OCI-LY1 (cell line): ENCODE measurements around the gene TYRO3.
"Not testable (repeated sequence)": the region's sequence is repeated elsewhere in the genome, so short reads cannot be mapped to it uniquely, and the experiment has no call there.

Experiments used
- H2AFZ ChIP-seq: fragments of 200-600 bp; sonication (generic), shearing (Covaris generic); 2 replicates; pipeline ENCODE4 v1.6.0; 2014; ENCODE audit warnings: antibody characterized with exemption, mild to moderate bottlenecking, low read length
- H3F3A ChIP-seq: fragments of 200-600 bp; sonication (generic), shearing (Covaris generic); 2 replicates; pipeline ENCODE4 v1.6.0; 2014; ENCODE audit warnings: mild to moderate bottlenecking, antibody characterized with exemption, low read length, moderate library complexity; ENCODE audit not compliant: insufficient read depth
- H3K27ac ChIP-seq: fragments of 200-600 bp; sonication (generic); 2 replicates; pipeline ENCODE4 v1.5.1; 2014; ENCODE audit warnings: low read length, mixed run types, mild to moderate bottlenecking, low read depth; ENCODE audit not compliant: poor library complexity, severe bottlenecking
- H3K27me3 ChIP-seq: fragments of 200-600 bp; sonication (generic); 2 replicates; pipeline ENCODE4 v1.6.0; 2014; ENCODE audit warnings: antibody characterized with exemption, mild to moderate bottlenecking, low read length, moderate library complexity; ENCODE audit not compliant: insufficient read depth
- H3K36me3 ChIP-seq: fragments of 200-600 bp; sonication (generic); 2 replicates; pipeline ENCODE4 v1.6.1; 2014; ENCODE audit warnings: mild to moderate bottlenecking, antibody characterized with exemption, low read length, moderate library complexity, mixed read lengths; ENCODE audit not compliant: insufficient read depth
- H3K4me1 ChIP-seq: fragments of 200-600 bp; sonication (generic); 2 replicates; pipeline ENCODE4 v1.5.1; 2014; ENCODE audit warnings: mild to moderate bottlenecking, low read length, moderate library complexity; ENCODE audit not compliant: insufficient read depth, severe bottlenecking
- H3K4me2 ChIP-seq: fragments of 200-600 bp; sonication (generic), shearing (Covaris generic); 2 replicates; pipeline ENCODE4 v1.6.1; 2014; ENCODE audit warnings: low read length
- H3K4me3 ChIP-seq: fragments of 200-600 bp; sonication (generic); 2 replicates; pipeline ENCODE4 v1.5.1; 2014; ENCODE audit warnings: low read length, low read depth, mild to moderate bottlenecking, mixed read lengths; ENCODE audit not compliant: poor library complexity, severe bottlenecking
- H3K79me2 ChIP-seq: fragments of 200-600 bp; shearing (Covaris generic); 2 replicates; pipeline ENCODE4 v1.6.1; 2016; ENCODE audit warnings: mixed run types, low read length, mixed read lengths; ENCODE audit not compliant: insufficient read depth
- H3K9ac ChIP-seq: fragments of 200-600 bp; sonication (generic), shearing (Covaris generic); 2 replicates; pipeline ENCODE4 v1.6.1; 2014; ENCODE audit warnings: mild to moderate bottlenecking, low read length, mixed read lengths
- H3K9me2 ChIP-seq: fragments of 200-600 bp; sonication (generic), shearing (Covaris generic); 2 replicates; pipeline ENCODE4 v1.6.1; 2014; ENCODE audit warnings: low read depth, mild to moderate bottlenecking, low read length, mixed read lengths
- H3K9me3 ChIP-seq: fragments of 200-600 bp; shearing (Covaris generic); 2 replicates; pipeline ENCODE4 v1.6.1; 2014; ENCODE audit warnings: low read length, mixed read lengths
- H4K20me1 ChIP-seq: fragments of 200-600 bp; sonication (generic), shearing (Covaris generic); 2 replicates; pipeline ENCODE4 v1.6.0; 2016; ENCODE audit warnings: mild to moderate bottlenecking, low read length; ENCODE audit not compliant: insufficient read depth
- CTCF ChIP-seq: fragments of 200-600 bp; sonication (generic), shearing (Covaris generic); IDR thresholded peaks from 2 replicates; pipeline ENCODE4 v1.5.1; 2017; ENCODE audit warnings: mild to moderate bottlenecking, antibody characterized with exemption, low read length, moderate library complexity, mixed read lengths
- EZH2 ChIP-seq: fragments of 200-600 bp; sonication (generic), shearing (Covaris generic); IDR thresholded peaks from 2 replicates; pipeline ENCODE4 v1.8.0; 2017; ENCODE audit warnings: borderline replicate concordance, mixed run types, mild to moderate bottlenecking, antibody characterized with exemption, low read length, moderate library complexity, mixed read lengths

TYRO3 gene

GRCh38 chr15:41585127-41586047 is 26.4 kb downstream of the TYRO3 start:
- no peaks in the 10 kb centered on the region for H3K9me2 ChIP-seq
- H3K4me3 ChIP-seq = no peak overlapping the region
- H3K9me3 ChIP-seq = no peaks in the 10 kb centered on the region
- TF ChIP-seq CTCF (no peak), EZH2 (no peak)
- H3K4me2 ChIP-seq = no peak overlapping the region
- no peak overlapping the region for H2AFZ ChIP-seq
- H3K27ac ChIP-seq = no peak overlapping the region
- H3F3A ChIP-seq = no peaks in the 10 kb centered on the region
- no peaks in the 10 kb centered on the region for H4K20me1 ChIP-seq
- H3K36me3 ChIP-seq = no peaks in the 10 kb centered on the region
- no peaks in the 10 kb centered on the region for H3K4me1 ChIP-seq
- H3K9ac ChIP-seq = no peak overlapping the region
- H3K27me3 ChIP-seq = 0 out of 2 replicates have a peak, but pooled peaks cover 3% of the 10 kb centered on the region
- no peaks in the 10 kb centered on the region for H3K79me2 ChIP-seq

- not testable (repeated sequence) for H3K36me3 ChIP-seq, H3K4me3 ChIP-seq, H3K27me3 ChIP-seq, H2AFZ ChIP-seq, H3K9me3 ChIP-seq, H3F3A ChIP-seq, H3K9ac ChIP-seq, H3K4me1 ChIP-seq, H4K20me1 ChIP-seq, H3K4me2 ChIP-seq, H3K27ac ChIP-seq, H3K79me2 ChIP-seq, H3K9me2 ChIP-seq
These were observed 27.7 kb downstream of the TYRO3 start for GRCh38 chr15:41586531-41587282.

- not testable (repeated sequence) for H3K36me3 ChIP-seq, H3K9ac ChIP-seq, H3K4me1 ChIP-seq, H2AFZ ChIP-seq, H4K20me1 ChIP-seq, H3F3A ChIP-seq, H3K4me2 ChIP-seq, H3K79me2 ChIP-seq, H3K27me3 ChIP-seq, H3K4me3 ChIP-seq, H3K9me2 ChIP-seq, H3K27ac ChIP-seq, H3K9me3 ChIP-seq
These were observed 30.0 kb downstream of the TYRO3 start for GRCh38 chr15:41589018-41589417.

- H3K9me3 ChIP-seq, H3K27ac ChIP-seq, H3K9ac ChIP-seq, H3K36me3 ChIP-seq, H3F3A ChIP-seq, H3K9me2 ChIP-seq, H3K4me1 ChIP-seq, H3K4me3 ChIP-seq, H3K27me3 ChIP-seq, H2AFZ ChIP-seq, H3K4me2 ChIP-seq, H3K79me2 ChIP-seq, H4K20me1 ChIP-seq: not testable (repeated sequence)
These were observed 30.6 kb downstream of the TYRO3 start for GRCh38 chr15:41589571-41589970.

- H3F3A ChIP-seq, H3K4me2 ChIP-seq, H4K20me1 ChIP-seq: not testable (repeated sequence)
These were observed 32.2 kb downstream of the TYRO3 start for GRCh38 chr15:41591217-41591616.

GRCh38 chr15:41592718-41593117 is 33.7 kb downstream of the TYRO3 start:
- not testable (repeated sequence) for H3K79me2 ChIP-seq, H3K27me3 ChIP-seq, H3K4me2 ChIP-seq, H3F3A ChIP-seq, H3K4me1 ChIP-seq, H4K20me1 ChIP-seq, H3K9ac ChIP-seq, H3K36me3 ChIP-seq, H3K4me3 ChIP-seq, H3K27ac ChIP-seq, H3K9me3 ChIP-seq, H3K9me2 ChIP-seq, H2AFZ ChIP-seq

More at GRCh38 chr15:41591217-41591616, 32.2 kb downstream of the TYRO3 start:
- H3K27me3 ChIP-seq, H3K79me2 ChIP-seq, H3K27ac ChIP-seq, H3K9me3 ChIP-seq, H3K4me3 ChIP-seq, H3K36me3 ChIP-seq, H3K9me2 ChIP-seq, H2AFZ ChIP-seq, H3K9ac ChIP-seq, H3K4me1 ChIP-seq: not testable (repeated sequence)
